Measurements from ENCODE around the gene WDR46. TPM values are rescaled to one million over a fixed set of nuclear protein-coding genes. Genes with fewer than 3 reads are reported as not detected.
A peak's percentile ranks its signal among the peaks of the same experiment; 100 is the strongest.

The WDR46 gene
- total and polyA plus RNA-seq, 2 of the 8 experiments (the other 6 are each of a cell fraction or from before 2014, with no cell fraction given), result 69.7 to 91.0 TPM

GRCh38 chr6:33296797-33297405 is 7.9 kb upstream of the WDR46 start:
- Histone ChIP-seq H2AK5ac (ENCODE audit: low read depth, low read length) (0 out of 2 replicates have a peak overlapping the region, but pooled peaks have one; percentile 20), H3K18ac (ENCODE audit: extremely low read depth, low read length) (peak overlapping the region; percentile 62; the same call in 1 of the 2 replicates), H3K27ac (ENCODE audit: low read depth, low read length) (peak overlapping the region; percentile 79), H3K4me3 (ENCODE audit: extremely low read depth in 1 of 4, insufficient read depth in 2 of 4, low read depth in 3 of 4, low read length in 4 of 4) (peak overlapping the region; percentile 69 to 91 (median 73)), H3K23me2 (ENCODE audit: low read depth, low read length) (peaks cover 16% of the 10 kb centered on the region), H3K56ac (replicated peaks; ENCODE audit: insufficient read length, low read depth, low read length) (peak overlapping the region; percentile 2), H4K5ac (ENCODE audit: insufficient read length, low read depth, low read length) (peak overlapping the region; percentile 55), H3K4me1 (replicated peaks in 1 of 4; ENCODE audit: control insufficient read depth in 3 of 4, insufficient read depth in 4 of 4, low read length in 3 of 4) (peaks cover 0 to 6% (median 4%) of the 10 kb centered on the region in 4 experiments; a peak in 6 of 7 replicates), H2BK15ac (ENCODE audit: low read length) (0 out of 2 replicates have a peak overlapping the region, but pooled peaks have one; percentile 40), H2BK12ac (ENCODE audit: low read depth, low read length) (peak overlapping the region; percentile 71; the same call in 1 of the 2 replicates), H3K9me3 (ENCODE audit: insufficient read depth in 2 of 2, low read depth in 1 of 2, low read length in 1 of 2) (no peaks in the 10 kb centered on the region), H4K8ac (ENCODE audit: extremely low read depth, insufficient read depth, low read length) (peak overlapping the region; percentile 75; the same call in 1 of the 2 replicates), H3K79me2 (ENCODE audit: control insufficient read depth in 1 of 2, insufficient read depth in 2 of 2, low read length in 2 of 2) (peaks cover 0 to 24% of the 10 kb centered on the region in 2 experiments; a peak in 2 of 4 replicates), H2BK120ac (replicated peaks; ENCODE audit: low read depth, low read length) (no peak overlapping the region), H3K79me1 (ENCODE audit: low read depth, low read length) (peaks cover 9% of the 10 kb centered on the region; the same call in 1 of the 2 replicates), H3K9ac (replicated peaks in 1 of 4; ENCODE audit: extremely low read depth in 1 of 4, low read depth in 3 of 4, low read length in 3 of 4) (peak overlapping the region in 3 of 4 experiments; percentile 54 to 72 (median 59); a peak in 6 of 7 replicates), H2BK5ac (ENCODE audit: low read depth, low read length) (peak overlapping the region; percentile 69; the same call in 1 of the 2 replicates), H3K14ac (ENCODE audit: insufficient read length) (no peak overlapping the region), H3K23ac (ENCODE audit: insufficient read length) (no peak overlapping the region), H3K27me3 (replicated peaks in 1 of 4; ENCODE audit: control insufficient read depth in 3 of 4, extremely low read depth in 1 of 4, insufficient read depth in 3 of 4, low read length in 3 of 4) (no peaks in the 10 kb centered on the region), H3K4me2 (ENCODE audit: insufficient read depth in 1 of 2, low read depth in 2 of 2, low read length in 2 of 2) (peak overlapping the region; percentile 34 to 98), H3K4ac (replicated peaks; ENCODE audit: insufficient read length, low read depth, low read length) (peak overlapping the region; percentile 1), H2AFZ (ENCODE audit: low read length) (no peak overlapping the region), H3K36me3 (ENCODE audit: control insufficient read depth in 2 of 4, insufficient read depth in 4 of 4, low read length in 3 of 4) (peaks cover 5 to 10% (median 8%) of the 10 kb centered on the region in 4 experiments; a peak in 7 of 8 replicates), H4K20me1 (replicated peaks in 1 of 2; ENCODE audit: control insufficient read depth in 1 of 2, insufficient read depth in 2 of 2, low read length in 2 of 2) (peaks cover 0 to 5% of the 10 kb centered on the region in 2 experiments), H4K91ac (replicated peaks; ENCODE audit: insufficient read length, low read length) (peak overlapping the region; percentile 36), H2BK20ac (ENCODE audit: low read length) (no peak overlapping the region)
- DNase-seq (ENCODE audit: low read depth in 1 of 2, low spot score in 2 of 2) (no peak), FAIRE-seq (no peak)
- ChIA-PET CTCF (ENCODE audit: partially characterized antibody) (interaction anchor here (0.6 to 6.2 kb wide), 10 partner anchors 8 to 363 kb away, joined by 3 to 77 read pairs (median 3); partner anchors contain the start of genes B3GALT4, CUTA, PFDN6 and WDR46), POLR2A (ENCODE audit: partially characterized antibody) (interaction anchor here (0.8 to 16.7 kb wide), 10 partner anchors 8 to 325 kb away, joined by 3 to 337 read pairs (median 12); partner anchors contain the start of genes B3GALT4, PFDN6, RPS18 and TAPBP)
- TF ChIP-seq E2F6 (IDR thresholded peaks at IDR 0.05), result no peak
- peak; percentile 35; the same call in 1 of the 2 replicates for TF ChIP-seq KDM1A (IDR thresholded peaks at IDR 0.05; ENCODE audit: borderline replicate concordance, low read length)
- 53% methylated on average over 8 of the region's 12 CpGs; no CpG with 5 or more reads in 1 of the 2 experiments for WGBS, 2 experiments (ENCODE audit: extremely low coverage in 1 of 2, insufficient coverage in 1 of 2, insufficient read length in 1 of 2, insufficient replicate concordance in 2 of 2, low coverage in 1 of 2, low lambda C conversion rate in 2 of 2, missing lambda C conversion rate in 1 of 2)
